ENCODE data around the gene PPP1R2. TPM values are rescaled to one million over a fixed set of nuclear protein-coding genes. Genes with fewer than 3 reads are reported as not detected.

PPP1R2 gene
- total and polyA plus RNA-seq, 2 of the 13 experiments (the other 11 are each of a cell fraction or from before 2014, with no cell fraction given), result 36.5 to 86.5 TPM

DNA sequence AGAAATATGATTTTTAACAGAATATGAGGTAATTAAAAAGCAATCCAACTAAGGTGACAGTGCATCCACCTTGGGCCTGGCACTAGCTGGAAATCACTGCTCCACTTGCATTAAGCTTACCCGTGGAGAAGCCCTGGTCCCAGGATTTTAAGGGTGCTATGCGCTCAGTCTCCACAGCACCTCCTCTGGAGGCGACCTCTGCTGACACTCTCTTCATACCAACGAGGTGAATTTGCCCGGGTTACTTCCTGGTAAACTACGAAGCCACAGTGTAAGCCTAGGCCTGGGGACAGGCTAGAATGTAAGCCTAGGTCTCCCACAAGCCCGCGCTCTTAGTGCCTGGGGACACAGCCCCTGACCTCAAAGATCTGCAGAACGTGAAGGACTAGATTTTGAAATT is 39.8 kb upstream of the PPP1R2 start (continued):
- TF ChIP-seq, protein P1, sequence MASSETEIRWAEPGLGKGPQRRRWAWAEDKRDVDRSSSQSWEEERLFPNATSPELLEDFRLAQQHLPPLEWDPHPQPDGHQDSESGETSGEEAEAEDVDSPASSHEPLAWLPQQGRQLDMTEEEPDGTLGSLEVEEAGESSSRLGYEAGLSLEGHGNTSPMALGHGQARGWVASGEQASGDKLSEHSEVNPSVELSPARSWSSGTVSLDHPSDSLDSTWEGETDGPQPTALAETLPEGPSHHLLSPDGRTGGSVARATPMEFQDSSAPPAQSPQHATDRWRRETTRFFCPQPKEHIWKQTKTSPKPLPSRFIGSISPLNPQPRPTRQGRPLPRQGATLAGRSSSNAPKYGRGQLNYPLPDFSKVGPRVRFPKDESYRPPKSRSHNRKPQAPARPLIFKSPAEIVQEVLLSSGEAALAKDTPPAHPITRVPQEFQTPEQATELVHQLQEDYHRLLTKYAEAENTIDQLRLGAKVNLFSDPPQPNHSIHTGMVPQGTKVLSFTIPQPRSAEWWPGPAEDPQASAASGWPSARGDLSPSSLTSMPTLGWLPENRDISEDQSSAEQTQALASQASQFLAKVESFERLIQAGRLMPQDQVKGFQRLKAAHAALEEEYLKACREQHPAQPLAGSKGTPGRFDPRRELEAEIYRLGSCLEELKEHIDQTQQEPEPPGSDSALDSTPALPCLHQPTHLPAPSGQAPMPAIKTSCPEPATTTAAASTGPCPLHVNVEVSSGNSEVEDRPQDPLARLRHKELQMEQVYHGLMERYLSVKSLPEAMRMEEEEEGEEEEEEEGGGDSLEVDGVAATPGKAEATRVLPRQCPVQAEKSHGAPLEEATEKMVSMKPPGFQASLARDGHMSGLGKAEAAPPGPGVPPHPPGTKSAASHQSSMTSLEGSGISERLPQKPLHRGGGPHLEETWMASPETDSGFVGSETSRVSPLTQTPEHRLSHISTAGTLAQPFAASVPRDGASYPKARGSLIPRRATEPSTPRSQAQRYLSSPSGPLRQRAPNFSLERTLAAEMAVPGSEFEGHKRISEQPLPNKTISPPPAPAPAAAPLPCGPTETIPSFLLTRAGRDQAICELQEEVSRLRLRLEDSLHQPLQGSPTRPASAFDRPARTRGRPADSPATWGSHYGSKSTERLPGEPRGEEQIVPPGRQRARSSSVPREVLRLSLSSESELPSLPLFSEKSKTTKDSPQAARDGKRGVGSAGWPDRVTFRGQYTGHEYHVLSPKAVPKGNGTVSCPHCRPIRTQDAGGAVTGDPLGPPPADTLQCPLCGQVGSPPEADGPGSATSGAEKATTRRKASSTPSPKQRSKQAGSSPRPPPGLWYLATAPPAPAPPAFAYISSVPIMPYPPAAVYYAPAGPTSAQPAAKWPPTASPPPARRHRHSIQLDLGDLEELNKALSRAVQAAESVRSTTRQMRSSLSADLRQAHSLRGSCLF (CRISPR knock-in tag; IDR thresholded peaks at IDR 0.05; ENCODE audit: borderline replicate concordance), result no peak
- TF ChIP-seq, protein P2, sequence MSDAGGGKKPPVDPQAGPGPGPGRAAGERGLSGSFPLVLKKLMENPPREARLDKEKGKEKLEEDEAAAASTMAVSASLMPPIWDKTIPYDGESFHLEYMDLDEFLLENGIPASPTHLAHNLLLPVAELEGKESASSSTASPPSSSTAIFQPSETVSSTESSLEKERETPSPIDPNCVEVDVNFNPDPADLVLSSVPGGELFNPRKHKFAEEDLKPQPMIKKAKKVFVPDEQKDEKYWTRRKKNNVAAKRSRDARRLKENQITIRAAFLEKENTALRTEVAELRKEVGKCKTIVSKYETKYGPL (CRISPR knock-in tag; IDR thresholded peaks at IDR 0.05), result no peak
- no peak for TF ChIP-seq ZSCAN30 (CRISPR knock-in tag; IDR thresholded peaks at IDR 0.05)
- TF ChIP-seq HCFC1 (IDR thresholded peaks at IDR 0.05; ENCODE audit: low read depth, low read length), result no peak
- no peak for TF ChIP-seq ZSCAN25 (CRISPR knock-in tag; IDR thresholded peaks at IDR 0.05)
- TF ChIP-seq, protein P3, sequence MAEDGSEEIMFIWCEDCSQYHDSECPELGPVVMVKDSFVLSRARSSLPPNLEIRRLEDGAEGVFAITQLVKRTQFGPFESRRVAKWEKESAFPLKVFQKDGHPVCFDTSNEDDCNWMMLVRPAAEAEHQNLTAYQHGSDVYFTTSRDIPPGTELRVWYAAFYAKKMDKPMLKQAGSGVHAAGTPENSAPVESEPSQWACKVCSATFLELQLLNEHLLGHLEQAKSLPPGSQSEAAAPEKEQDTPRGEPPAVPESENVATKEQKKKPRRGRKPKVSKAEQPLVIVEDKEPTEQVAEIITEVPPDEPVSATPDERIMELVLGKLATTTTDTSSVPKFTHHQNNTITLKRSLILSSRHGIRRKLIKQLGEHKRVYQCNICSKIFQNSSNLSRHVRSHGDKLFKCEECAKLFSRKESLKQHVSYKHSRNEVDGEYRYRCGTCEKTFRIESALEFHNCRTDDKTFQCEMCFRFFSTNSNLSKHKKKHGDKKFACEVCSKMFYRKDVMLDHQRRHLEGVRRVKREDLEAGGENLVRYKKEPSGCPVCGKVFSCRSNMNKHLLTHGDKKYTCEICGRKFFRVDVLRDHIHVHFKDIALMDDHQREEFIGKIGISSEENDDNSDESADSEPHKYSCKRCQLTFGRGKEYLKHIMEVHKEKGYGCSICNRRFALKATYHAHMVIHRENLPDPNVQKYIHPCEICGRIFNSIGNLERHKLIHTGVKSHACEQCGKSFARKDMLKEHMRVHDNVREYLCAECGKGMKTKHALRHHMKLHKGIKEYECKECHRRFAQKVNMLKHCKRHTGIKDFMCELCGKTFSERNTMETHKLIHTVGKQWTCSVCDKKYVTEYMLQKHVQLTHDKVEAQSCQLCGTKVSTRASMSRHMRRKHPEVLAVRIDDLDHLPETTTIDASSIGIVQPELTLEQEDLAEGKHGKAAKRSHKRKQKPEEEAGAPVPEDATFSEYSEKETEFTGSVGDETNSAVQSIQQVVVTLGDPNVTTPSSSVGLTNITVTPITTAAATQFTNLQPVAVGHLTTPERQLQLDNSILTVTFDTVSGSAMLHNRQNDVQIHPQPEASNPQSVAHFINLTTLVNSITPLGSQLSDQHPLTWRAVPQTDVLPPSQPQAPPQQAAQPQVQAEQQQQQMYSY (CRISPR knock-in tag; IDR thresholded peaks at IDR 0.05), result no peak
- TF ChIP-seq, protein P4, sequence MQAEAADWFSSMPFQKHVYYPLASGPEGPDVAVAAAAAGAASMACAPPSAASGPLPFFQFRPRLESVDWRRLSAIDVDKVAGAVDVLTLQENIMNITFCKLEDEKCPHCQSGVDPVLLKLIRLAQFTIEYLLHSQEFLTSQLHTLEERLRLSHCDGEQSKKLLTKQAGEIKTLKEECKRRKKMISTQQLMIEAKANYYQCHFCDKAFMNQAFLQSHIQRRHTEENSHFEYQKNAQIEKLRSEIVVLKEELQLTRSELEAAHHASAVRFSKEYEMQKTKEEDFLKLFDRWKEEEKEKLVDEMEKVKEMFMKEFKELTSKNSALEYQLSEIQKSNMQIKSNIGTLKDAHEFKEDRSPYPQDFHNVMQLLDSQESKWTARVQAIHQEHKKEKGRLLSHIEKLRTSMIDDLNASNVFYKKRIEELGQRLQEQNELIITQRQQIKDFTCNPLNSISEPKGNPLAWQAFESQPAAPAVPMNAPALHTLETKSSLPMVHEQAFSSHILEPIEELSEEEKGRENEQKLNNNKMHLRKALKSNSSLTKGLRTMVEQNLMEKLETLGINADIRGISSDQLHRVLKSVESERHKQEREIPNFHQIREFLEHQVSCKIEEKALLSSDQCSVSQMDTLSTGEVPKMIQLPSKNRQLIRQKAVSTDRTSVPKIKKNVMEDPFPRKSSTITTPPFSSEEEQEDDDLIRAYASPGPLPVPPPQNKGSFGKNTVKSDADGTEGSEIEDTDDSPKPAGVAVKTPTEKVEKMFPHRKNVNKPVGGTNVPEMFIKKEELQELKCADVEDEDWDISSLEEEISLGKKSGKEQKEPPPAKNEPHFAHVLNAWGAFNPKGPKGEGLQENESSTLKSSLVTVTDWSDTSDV (CRISPR knock-in tag; IDR thresholded peaks at IDR 0.05), result no peak
- TF ChIP-seq, protein P5, sequence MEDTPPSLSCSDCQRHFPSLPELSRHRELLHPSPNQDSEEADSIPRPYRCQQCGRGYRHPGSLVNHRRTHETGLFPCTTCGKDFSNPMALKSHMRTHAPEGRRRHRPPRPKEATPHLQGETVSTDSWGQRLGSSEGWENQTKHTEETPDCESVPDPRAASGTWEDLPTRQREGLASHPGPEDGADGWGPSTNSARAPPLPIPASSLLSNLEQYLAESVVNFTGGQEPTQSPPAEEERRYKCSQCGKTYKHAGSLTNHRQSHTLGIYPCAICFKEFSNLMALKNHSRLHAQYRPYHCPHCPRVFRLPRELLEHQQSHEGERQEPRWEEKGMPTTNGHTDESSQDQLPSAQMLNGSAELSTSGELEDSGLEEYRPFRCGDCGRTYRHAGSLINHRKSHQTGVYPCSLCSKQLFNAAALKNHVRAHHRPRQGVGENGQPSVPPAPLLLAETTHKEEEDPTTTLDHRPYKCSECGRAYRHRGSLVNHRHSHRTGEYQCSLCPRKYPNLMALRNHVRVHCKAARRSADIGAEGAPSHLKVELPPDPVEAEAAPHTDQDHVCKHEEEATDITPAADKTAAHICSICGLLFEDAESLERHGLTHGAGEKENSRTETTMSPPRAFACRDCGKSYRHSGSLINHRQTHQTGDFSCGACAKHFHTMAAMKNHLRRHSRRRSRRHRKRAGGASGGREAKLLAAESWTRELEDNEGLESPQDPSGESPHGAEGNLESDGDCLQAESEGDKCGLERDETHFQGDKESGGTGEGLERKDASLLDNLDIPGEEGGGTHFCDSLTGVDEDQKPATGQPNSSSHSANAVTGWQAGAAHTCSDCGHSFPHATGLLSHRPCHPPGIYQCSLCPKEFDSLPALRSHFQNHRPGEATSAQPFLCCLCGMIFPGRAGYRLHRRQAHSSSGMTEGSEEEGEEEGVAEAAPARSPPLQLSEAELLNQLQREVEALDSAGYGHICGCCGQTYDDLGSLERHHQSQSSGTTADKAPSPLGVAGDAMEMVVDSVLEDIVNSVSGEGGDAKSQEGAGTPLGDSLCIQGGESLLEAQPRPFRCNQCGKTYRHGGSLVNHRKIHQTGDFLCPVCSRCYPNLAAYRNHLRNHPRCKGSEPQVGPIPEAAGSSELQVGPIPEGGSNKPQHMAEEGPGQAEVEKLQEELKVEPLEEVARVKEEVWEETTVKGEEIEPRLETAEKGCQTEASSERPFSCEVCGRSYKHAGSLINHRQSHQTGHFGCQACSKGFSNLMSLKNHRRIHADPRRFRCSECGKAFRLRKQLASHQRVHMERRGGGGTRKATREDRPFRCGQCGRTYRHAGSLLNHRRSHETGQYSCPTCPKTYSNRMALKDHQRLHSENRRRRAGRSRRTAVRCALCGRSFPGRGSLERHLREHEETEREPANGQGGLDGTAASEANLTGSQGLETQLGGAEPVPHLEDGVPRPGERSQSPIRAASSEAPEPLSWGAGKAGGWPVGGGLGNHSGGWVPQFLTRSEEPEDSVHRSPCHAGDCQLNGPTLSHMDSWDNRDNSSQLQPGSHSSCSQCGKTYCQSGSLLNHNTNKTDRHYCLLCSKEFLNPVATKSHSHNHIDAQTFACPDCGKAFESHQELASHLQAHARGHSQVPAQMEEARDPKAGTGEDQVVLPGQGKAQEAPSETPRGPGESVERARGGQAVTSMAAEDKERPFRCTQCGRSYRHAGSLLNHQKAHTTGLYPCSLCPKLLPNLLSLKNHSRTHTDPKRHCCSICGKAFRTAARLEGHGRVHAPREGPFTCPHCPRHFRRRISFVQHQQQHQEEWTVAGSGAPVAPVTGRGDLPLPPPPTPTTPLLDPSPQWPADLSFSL (CRISPR knock-in tag; IDR thresholded peaks at IDR 0.05), result no peak
